A673 (cell line): Measurements from ENCODE around the gene TERB2. TPM values are rescaled to one million over a fixed set of nuclear protein-coding genes. Genes with fewer than 3 reads are reported as not detected.
"Not testable (repeated sequence)": the region's sequence is repeated elsewhere in the genome, so short reads cannot be mapped to it uniquely, and the experiment has no call there.

Experiments
- BruUV-seq: library from RNA; stranded (reverse); fragments of 400-500 nt; replicated peaks from 2 replicates; lab custom pipeline; 2021; lab: Mats Ljungman, UMichigan
- CTCF ChIA-PET: fragments of 300-600 bp; sonication (Branson Sonifier 250); formaldehyde crosslinking; loops from one replicate; lab custom pipeline; 2022; ENCODE audit warnings: antibody characterized with exemption; lab: Charles Lee
- POLR2A ChIA-PET: fragments of 300-600 bp; sonication (Branson Sonifier 250); formaldehyde crosslinking; loops from one replicate; lab custom pipeline; 2022; ENCODE audit warnings: antibody characterized with exemption; ENCODE audit not compliant: low non-redundant PET; lab: Charles Lee
- DNase-seq: peaks from one replicate; pipeline ENCODE4 v3.0.0-alpha.2; 2015; ENCODE audit warnings: low spot score
- H3K27ac ChIP-seq: fragments of 200-600 bp; sonication (generic); 2 replicates; pipeline ENCODE4 v1.5.1; 2016; ENCODE audit warnings: mixed run types, low read depth, mild to moderate bottlenecking, mixed read lengths, antibody characterized with exemption, low read length; ENCODE audit not compliant: poor library complexity, severe bottlenecking
- H3K27me3 ChIP-seq: fragments of 200-600 bp; sonication (generic); replicated peaks from 2 replicates; pipeline ENCODE4 v1.6.1; 2017; ENCODE audit warnings: mixed run types, low read depth, mild to moderate bottlenecking, mixed read lengths, antibody characterized with exemption, low read length; ENCODE audit not compliant: insufficient read depth, poor library complexity
- H3K36me3 ChIP-seq: fragments of 200-600 bp; sonication (generic); 2 replicates; pipeline ENCODE4 v1.6.1; 2016; ENCODE audit warnings: mixed run types, mild to moderate bottlenecking, mixed read lengths, antibody characterized with exemption, low read length; ENCODE audit not compliant: insufficient read depth, poor library complexity, severe bottlenecking
- H3K4me1 ChIP-seq: fragments of 200-600 bp; sonication (generic); 2 replicates; pipeline ENCODE4 v1.6.1; 2017; ENCODE audit warnings: mixed run types, mild to moderate bottlenecking, mixed read lengths, antibody characterized with exemption, low read length; ENCODE audit not compliant: insufficient read depth, poor library complexity, severe bottlenecking
- H3K4me3 ChIP-seq: fragments of 200-600 bp; sonication (generic); 2 replicates; pipeline ENCODE4 v1.5.1; 2016; ENCODE audit warnings: low read depth, mixed run types, mild to moderate bottlenecking, mixed read lengths, low read length; ENCODE audit not compliant: poor library complexity, severe bottlenecking
- H3K9me3 ChIP-seq: fragments of 200-600 bp; sonication (generic); 2 replicates; pipeline ENCODE4 v1.6.1; 2016; ENCODE audit warnings: mixed run types, low read depth, mild to moderate bottlenecking, mixed read lengths, antibody characterized with exemption, low read length; ENCODE audit not compliant: poor library complexity, severe bottlenecking
- CTCF ChIP-seq: fragments of 300-800, 200-600 bp; sonication (generic); conservative IDR thresholded peaks from 2 replicates; pipeline ENCODE4 v1.5.1; 2017; ENCODE audit warnings: low read depth, mild to moderate bottlenecking, antibody characterized with exemption, low read length, moderate library complexity, mixed read lengths
- intact Hi-C: fragments of 100-400 bp; cut with micrococcal nuclease; formaldehyde crosslinking; loops from one replicate; pipeline ENCODE4 v1.10.0; 2022; ENCODE audit not compliant: unreplicated experiment
- total RNA-seq: library from RNA; stranded (reverse); gene quantifications from 2 replicates; pipeline ENCODE4 v1.2.3, GENCODE V29; 2021

TERB2 gene
- total RNA-seq, 1 experiment from 2014 or later: not detected

GRCh38 chr15:44971036-44971435 lies 14.5 kb downstream of the TERB2 start:
- no peak overlapping the region for H3K4me3 ChIP-seq
- ChIA-PET POLR2A (no interaction called here), CTCF (no interaction called here)
- H3K27me3 ChIP-seq: no peaks in the 10 kb centered on the region
- no peaks in the 10 kb centered on the region for H3K9me3 ChIP-seq
- intact Hi-C loops: loop anchor here (5.0 kb wide), 1 partner anchor 146 kb away; no protein-coding TSS in a partner anchor
- no peak for DNase-seq
- H3K4me1 ChIP-seq: no peaks in the 10 kb centered on the region
- no TSS peak for BruUV-seq
- H3K27ac ChIP-seq: no peak overlapping the region
- TF ChIP-seq CTCF: no peak
- no peaks in the 10 kb centered on the region for H3K36me3 ChIP-seq

- H3K4me1 ChIP-seq, H3K27ac ChIP-seq, POLR2A ChIA-PET, BruUV-seq, DNase-seq, intact Hi-C loops, H3K36me3 ChIP-seq, H3K27me3 ChIP-seq, H3K4me3 ChIP-seq, CTCF ChIA-PET, H3K9me3 ChIP-seq: not testable (repeated sequence)
Measured at GRCh38 chr15:44976183-44976582, 19.7 kb downstream of the TERB2 start.

- H3K36me3 ChIP-seq, POLR2A ChIA-PET, H3K4me3 ChIP-seq, H3K9me3 ChIP-seq, DNase-seq, H3K27me3 ChIP-seq, H3K4me1 ChIP-seq, H3K27ac ChIP-seq, intact Hi-C loops, BruUV-seq: not testable (repeated sequence)
- CTCF ChIA-PET: interaction anchor here (1.2 kb wide), 1 partner anchor 140 kb away, joined by 3 read pairs; no protein-coding TSS in a partner anchor
Measured at GRCh38 chr15:44977781-44978180, 21.3 kb downstream of the TERB2 start.

- CTCF ChIA-PET, H3K4me3 ChIP-seq, H3K36me3 ChIP-seq, H3K4me1 ChIP-seq, H3K27ac ChIP-seq, DNase-seq, BruUV-seq, H3K27me3 ChIP-seq, intact Hi-C loops, POLR2A ChIA-PET, H3K9me3 ChIP-seq: not testable (repeated sequence)
Measured at GRCh38 chr15:44979617-44980339, 23.3 kb downstream of the TERB2 start.

GRCh38 chr15:44984144-44984543 lies 27.7 kb downstream of the TERB2 start:
- POLR2A ChIA-PET, CTCF ChIA-PET, BruUV-seq, H3K27ac ChIP-seq, H3K4me1 ChIP-seq, DNase-seq, H3K36me3 ChIP-seq, H3K9me3 ChIP-seq, H3K4me3 ChIP-seq, intact Hi-C loops, H3K27me3 ChIP-seq: not testable (repeated sequence)

- BruUV-seq, POLR2A ChIA-PET: not testable (repeated sequence)
Measured at GRCh38 chr15:44986346-44987055, 30.0 kb downstream of the TERB2 start.

GRCh38 chr15:44987711-44988110 lies 31.2 kb downstream of the TERB2 start:
- H3K27me3 ChIP-seq, H3K27ac ChIP-seq, H3K9me3 ChIP-seq, H3K4me1 ChIP-seq, BruUV-seq, intact Hi-C loops, H3K36me3 ChIP-seq, POLR2A ChIA-PET, DNase-seq, H3K4me3 ChIP-seq, CTCF ChIA-PET: not testable (repeated sequence)

More at GRCh38 chr15:44986346-44987055, 30.0 kb downstream of the TERB2 start:
- H3K4me1 ChIP-seq, H3K9me3 ChIP-seq, H3K27me3 ChIP-seq, H3K27ac ChIP-seq, intact Hi-C loops, DNase-seq, H3K36me3 ChIP-seq, H3K4me3 ChIP-seq, CTCF ChIA-PET: not testable (repeated sequence)
